HEK293T (cell line): ENCODE results near the gene MAN2A1.

Experiments used
- CTCF ChIA-PET: fragments of 350-600 bp; formaldehyde crosslinking; extraction: SDS; loops from one replicate; lab custom pipeline; 2021; ENCODE audit warnings: antibody characterized with exemption, inconsistent platforms; lab: Yijun Ruan, JAX
- POLR2A ChIA-PET: fragments of 350-600 bp; formaldehyde crosslinking; extraction: SDS; loops from one replicate; lab custom pipeline; 2020; ENCODE audit warnings: antibody characterized with exemption, inconsistent platforms; lab: Yijun Ruan, JAX
- DNase-seq: peaks from one replicate; pipeline ENCODE4 v3.0.0; 2012; ENCODE audit warnings: mixed read lengths; ENCODE audit errors: extremely low spot score
- ARNT ChIP-seq: fragments of 450-650 bp; IDR thresholded peaks from 2 replicates; pipeline ENCODE4 v1.6.1; 2017; ENCODE audit warnings: mild to moderate bottlenecking
- BHLHE40 ChIP-seq: fragments of 450-650 bp; IDR thresholded peaks from 2 replicates; pipeline ENCODE4 v1.6.1; 2016; ENCODE audit warnings: mild to moderate bottlenecking, moderate library complexity, borderline replicate concordance
- CTBP1 ChIP-seq: fragments of 450-650 bp; IDR thresholded peaks from 2 replicates; pipeline ENCODE4 v1.6.1; 2016; ENCODE audit warnings: borderline replicate concordance
- ELF4 ChIP-seq: fragments of 450-650 bp; IDR thresholded peaks from 2 replicates; pipeline ENCODE4 v1.6.1; 2017; ENCODE audit warnings: antibody characterized with exemption
- FOXA1 ChIP-seq: fragments of 450-650 bp; IDR thresholded peaks from 2 replicates; pipeline ENCODE4 v1.6.1; 2016; ENCODE audit warnings: mild to moderate bottlenecking
- FOXK2 ChIP-seq: fragments of 450-650 bp; IDR thresholded peaks from 2 replicates; pipeline ENCODE4 v1.6.1; 2016; ENCODE audit warnings: mild to moderate bottlenecking
- FOXM1 ChIP-seq: fragments of 450-650 bp; IDR thresholded peaks from 2 replicates; pipeline ENCODE4 v1.6.1; 2017; ENCODE audit warnings: mild to moderate bottlenecking, borderline replicate concordance
- HDGF ChIP-seq: fragments of 450-650 bp; IDR thresholded peaks from 2 replicates; pipeline ENCODE4 v1.6.1; 2017; ENCODE audit warnings: antibody characterized with exemption, borderline replicate concordance
- L3MBTL2 ChIP-seq: fragments of 450-650 bp; conservative IDR thresholded peaks from 2 replicates; pipeline ENCODE4 v1.6.1; 2016; ENCODE audit warnings: mild to moderate bottlenecking
- LEF1 ChIP-seq: fragments of 450-650 bp; IDR thresholded peaks from 2 replicates; pipeline ENCODE4 v1.6.1; 2017; ENCODE audit warnings: mild to moderate bottlenecking, borderline replicate concordance
- NFRKB ChIP-seq: fragments of 450-650 bp; IDR thresholded peaks from 2 replicates; pipeline ENCODE4 v1.6.1; 2016; ENCODE audit warnings: mild to moderate bottlenecking, moderate library complexity
- SP1 ChIP-seq: fragments of 450-650 bp; IDR thresholded peaks from 2 replicates; pipeline ENCODE4 v1.6.1; 2017
- SUZ12 ChIP-seq: fragments of 450-650 bp; IDR thresholded peaks from 2 replicates; pipeline ENCODE4 v1.6.1; 2016; ENCODE audit warnings: mild to moderate bottlenecking
- TARDBP ChIP-seq: fragments of 450-650 bp; IDR thresholded peaks from 2 replicates; pipeline ENCODE4 v1.6.1; 2016
- ZNF384 ChIP-seq: fragments of 450-650 bp; IDR thresholded peaks from 2 replicates; pipeline ENCODE4 v1.6.1; 2016
- TF ChIP-seq, protein P1 (sequence below): fragments of 450-650 bp; IDR thresholded peaks from 2 replicates; pipeline ENCODE4 v1.6.1; 2016

Gene MAN2A1

GRCh38 chr5:109838157-109838556, 148.4 kb downstream of the MAN2A1 start:
- POLR2A ChIA-PET: no interaction called here
- TF ChIP-seq SP1 (no peak), ZNF384 (no peak), ELF4 (no peak), NFRKB (no peak)
- CTCF ChIA-PET: no interaction called here
- DNase-seq: no peak

- ChIA-PET CTCF (interaction anchor here (0.6 to 0.7 kb wide), 2 partner anchors 270 to 497 kb away, joined by 8 read pairs; no protein-coding TSS in a partner anchor), POLR2A (no interaction called here)
- TF ChIP-seq CTBP1 (no peak), SUZ12 (no peak)
- TF ChIP-seq, protein P1, sequence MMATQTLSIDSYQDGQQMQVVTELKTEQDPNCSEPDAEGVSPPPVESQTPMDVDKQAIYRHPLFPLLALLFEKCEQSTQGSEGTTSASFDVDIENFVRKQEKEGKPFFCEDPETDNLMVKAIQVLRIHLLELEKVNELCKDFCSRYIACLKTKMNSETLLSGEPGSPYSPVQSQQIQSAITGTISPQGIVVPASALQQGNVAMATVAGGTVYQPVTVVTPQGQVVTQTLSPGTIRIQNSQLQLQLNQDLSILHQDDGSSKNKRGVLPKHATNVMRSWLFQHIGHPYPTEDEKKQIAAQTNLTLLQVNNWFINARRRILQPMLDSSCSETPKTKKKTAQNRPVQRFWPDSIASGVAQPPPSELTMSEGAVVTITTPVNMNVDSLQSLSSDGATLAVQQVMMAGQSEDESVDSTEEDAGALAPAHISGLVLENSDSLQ: no peak
- DNase-seq: no peak
Observed at GRCh38 chr5:109844148-109844547, 154.4 kb downstream of the MAN2A1 start.

- no peak for TF ChIP-seq TARDBP
- TF ChIP-seq FOXA1: no peak
- no peak for TF ChIP-seq CTBP1
- no peak for TF ChIP-seq HDGF
- no peak for TF ChIP-seq ELF4
- TF ChIP-seq BHLHE40: no peak
- no peak for TF ChIP-seq NFRKB
- no peak for TF ChIP-seq ZNF384
- no peak for TF ChIP-seq SUZ12
- TF ChIP-seq SP1: no peak
- TF ChIP-seq, protein P1: no peak
- no peak for TF ChIP-seq LEF1
- TF ChIP-seq ARNT: no peak
- no peak for TF ChIP-seq FOXK2
- no peak for TF ChIP-seq FOXM1
- TF ChIP-seq L3MBTL2: no peak
- CTCF ChIA-PET: no interaction called here
Observed at GRCh38 chr5:109844695-109845094, 155.0 kb downstream of the MAN2A1 start.

DNA sequence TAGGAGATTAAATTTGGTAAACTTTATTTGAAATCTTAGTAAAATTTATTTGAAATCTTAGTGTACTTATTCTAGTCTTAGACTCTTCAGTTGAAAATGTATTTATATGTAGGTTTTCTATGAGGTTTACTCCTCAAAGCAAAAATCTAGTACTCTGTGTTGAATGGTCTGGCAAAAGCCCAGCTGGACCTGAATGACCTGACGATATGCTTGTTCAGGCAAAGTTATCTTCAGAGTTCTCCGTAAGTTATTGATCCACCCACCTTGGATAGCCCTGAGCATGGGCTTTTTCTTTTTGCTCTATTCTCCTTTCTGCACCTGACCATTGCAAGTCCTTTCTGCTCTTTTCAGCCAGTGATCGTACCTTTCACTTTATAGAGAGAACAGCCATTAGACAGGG, 158.4 kb downstream of the MAN2A1 start:
- ChIA-PET POLR2A (no interaction called here), CTCF (no interaction called here)
- TF ChIP-seq ARNT (no peak), ELF4 (no peak), TARDBP (no peak), LEF1 (no peak), SUZ12 (no peak), NFRKB (no peak), L3MBTL2 (no peak), FOXA1 (no peak), BHLHE40 (no peak), ZNF384 (no peak), SP1 (no peak), CTBP1 (no peak), FOXK2 (no peak), FOXM1 (no peak), HDGF (no peak)
- TF ChIP-seq, protein P1: no peak
- no peak for DNase-seq

More at GRCh38 chr5:109844695-109845094, 155.0 kb downstream of the MAN2A1 start:
- POLR2A ChIA-PET: no interaction called here
- DNase-seq: no peak

DNA sequence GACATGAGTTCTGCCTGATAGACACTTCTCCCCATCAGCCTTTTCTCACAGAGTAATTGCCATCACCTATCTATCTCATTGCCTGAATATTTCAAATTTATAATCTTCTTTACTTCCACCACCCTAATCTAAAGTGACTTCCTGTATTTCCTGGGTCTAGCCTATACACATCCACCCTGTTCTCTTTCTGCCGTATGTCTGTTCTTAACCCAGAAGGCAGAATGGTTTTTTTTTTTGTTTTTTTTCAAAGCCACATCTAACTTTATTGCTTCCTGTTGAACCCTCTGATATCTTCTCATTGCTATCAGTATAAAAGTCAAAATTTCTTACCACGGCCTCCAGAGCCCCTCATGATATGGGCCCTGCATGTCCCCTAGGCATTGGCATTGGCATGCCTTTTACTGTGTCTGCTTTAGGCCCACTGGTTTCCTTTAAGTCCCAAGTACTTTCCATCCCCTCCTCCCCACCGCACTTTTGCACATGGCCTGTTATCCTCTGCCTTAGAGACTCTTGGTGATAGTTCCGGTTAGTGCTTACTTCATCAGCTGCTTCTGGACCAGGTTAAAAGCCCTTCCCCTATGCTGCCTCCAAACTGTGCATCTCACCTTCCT, 159.9 kb downstream of the MAN2A1 start:
- TF ChIP-seq ZNF384 (no peak), CTBP1 (no peak), TARDBP (no peak), SP1 (no peak), SUZ12 (no peak), FOXM1 (no peak), NFRKB (no peak), L3MBTL2 (no peak), FOXA1 (no peak), BHLHE40 (no peak)
- CTCF ChIA-PET: interaction anchor here (0.7 kb wide), 1 partner anchor 212 kb away, joined by 3 read pairs; no protein-coding TSS in a partner anchor
- POLR2A ChIA-PET: no interaction called here
- DNase-seq: no peak

- DNase-seq: no peak
- ChIA-PET POLR2A (no interaction called here), CTCF (no interaction called here)
- TF ChIP-seq ARNT (no peak), BHLHE40 (no peak), LEF1 (no peak), FOXK2 (no peak), ELF4 (no peak), FOXM1 (no peak), NFRKB (no peak), CTBP1 (no peak), HDGF (no peak), FOXA1 (no peak), SUZ12 (no peak), SP1 (no peak), L3MBTL2 (no peak), ZNF384 (no peak), TARDBP (no peak)
- TF ChIP-seq, protein P1: no peak
Observed at GRCh38 chr5:109852371-109853155, 162.8 kb downstream of the MAN2A1 start.
